Measurements from ENCODE around the gene BCL2L12. TPM values are rescaled to one million over a fixed set of nuclear protein-coding genes. Genes with fewer than 3 reads are reported as not detected.
A peak's percentile ranks its signal among the peaks of the same experiment; 100 is the strongest.

Gene BCL2L12
- total RNA-seq, 1 donor from 2014 or later = 17.0 TPM

DNA sequence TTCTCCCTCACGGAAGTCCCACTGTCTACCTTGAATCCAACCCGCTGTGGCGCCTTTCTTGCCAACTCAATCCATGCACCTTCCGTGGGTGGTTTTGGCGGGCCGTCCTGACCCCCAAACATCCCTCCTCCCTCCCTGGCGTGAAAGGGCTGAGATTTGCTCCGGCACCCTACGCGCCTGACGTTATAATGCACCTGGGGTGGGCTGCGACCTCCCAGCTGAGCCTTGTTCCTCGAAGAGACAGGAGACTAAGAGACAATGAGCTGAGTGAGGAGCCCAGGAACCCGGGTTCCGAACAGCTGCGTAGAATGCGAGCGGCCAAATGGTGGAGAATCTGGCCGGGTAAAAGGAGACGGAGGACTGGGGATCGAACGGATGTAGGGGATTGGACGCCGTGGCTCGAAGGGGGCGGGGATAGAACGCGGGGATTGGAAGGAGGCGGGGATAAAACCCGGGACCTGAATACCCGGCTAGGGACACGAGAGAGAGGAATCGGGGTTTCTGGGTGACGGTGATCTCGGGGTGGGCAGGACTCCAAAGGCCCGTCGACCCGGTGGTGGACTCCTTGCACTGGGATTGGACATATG lies 25.0 kb downstream of the BCL2L12 start, which contains the start of gene CPT1C:
Gene CPT1C, plus strand, starts transcription at position 461 of the 587 bp plus-strand sequence. CDS start 1,137 bp downstream, outside the sequence.
- H3K9me3 ChIP-seq = no peaks in the 10 kb centered on the region
- peak; percentile 73 for DNase-seq
- H3K27ac ChIP-seq = peak within 1 kb of the TSS; percentile 61
- intact Hi-C loops (cut with DNase I) = no loop called here
- TF ChIP-seq, protein P1, sequence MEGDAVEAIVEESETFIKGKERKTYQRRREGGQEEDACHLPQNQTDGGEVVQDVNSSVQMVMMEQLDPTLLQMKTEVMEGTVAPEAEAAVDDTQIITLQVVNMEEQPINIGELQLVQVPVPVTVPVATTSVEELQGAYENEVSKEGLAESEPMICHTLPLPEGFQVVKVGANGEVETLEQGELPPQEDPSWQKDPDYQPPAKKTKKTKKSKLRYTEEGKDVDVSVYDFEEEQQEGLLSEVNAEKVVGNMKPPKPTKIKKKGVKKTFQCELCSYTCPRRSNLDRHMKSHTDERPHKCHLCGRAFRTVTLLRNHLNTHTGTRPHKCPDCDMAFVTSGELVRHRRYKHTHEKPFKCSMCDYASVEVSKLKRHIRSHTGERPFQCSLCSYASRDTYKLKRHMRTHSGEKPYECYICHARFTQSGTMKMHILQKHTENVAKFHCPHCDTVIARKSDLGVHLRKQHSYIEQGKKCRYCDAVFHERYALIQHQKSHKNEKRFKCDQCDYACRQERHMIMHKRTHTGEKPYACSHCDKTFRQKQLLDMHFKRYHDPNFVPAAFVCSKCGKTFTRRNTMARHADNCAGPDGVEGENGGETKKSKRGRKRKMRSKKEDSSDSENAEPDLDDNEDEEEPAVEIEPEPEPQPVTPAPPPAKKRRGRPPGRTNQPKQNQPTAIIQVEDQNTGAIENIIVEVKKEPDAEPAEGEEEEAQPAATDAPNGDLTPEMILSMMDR (IDR thresholded peaks at IDR 0.05) = no peak
- peak; percentile 75 to 76 for ATAC-seq
- H3K36me3 ChIP-seq = peaks cover 24% of the 10 kb centered on the region
- H3K27me3 ChIP-seq (ENCODE audit: low read depth) = peaks cover 26% of the 10 kb centered on the region
- peak within 1 kb of the TSS; percentile 63 for H3K4me3 ChIP-seq
- peaks cover 28% of the 10 kb centered on the region for H3K4me1 ChIP-seq

GRCh38 chr19:49691243-49692146 lies 25.8 kb downstream of the BCL2L12 start:
- ATAC-seq = peak; percentile 36 to 39
- intact Hi-C loops (cut with DNase I) = no loop called here
- peak; percentile 58 for DNase-seq

GRCh38 chr19:49692147-49692506 lies 26.4 kb downstream of the BCL2L12 start:
- no peaks in the 10 kb centered on the region for H3K9me3 ChIP-seq
- H3K4me1 ChIP-seq = peaks cover 28% of the 10 kb centered on the region
- no peak overlapping the region for H3K27ac ChIP-seq
- peaks cover 26% of the 10 kb centered on the region for H3K27me3 ChIP-seq (ENCODE audit: low read depth)
- ATAC-seq = no peak
- TF ChIP-seq, protein P1 (IDR thresholded peaks at IDR 0.05) = no peak
- peaks cover 12% of the 10 kb centered on the region for H3K36me3 ChIP-seq
- no peak overlapping the region for H3K4me3 ChIP-seq
- intact Hi-C loops (cut with DNase I) = no loop called here
- no peak for DNase-seq

More at GRCh38 chr19:49691243-49692146, 25.8 kb downstream of the BCL2L12 start:
- peaks cover 28% of the 10 kb centered on the region for H3K4me1 ChIP-seq
- TF ChIP-seq, protein P1 (IDR thresholded peaks at IDR 0.05) = no peak
- H3K36me3 ChIP-seq = peaks cover 18% of the 10 kb centered on the region
- peak overlapping the region; percentile 63 for H3K4me3 ChIP-seq
- H3K27me3 ChIP-seq (ENCODE audit: low read depth) = peaks cover 26% of the 10 kb centered on the region
- H3K9me3 ChIP-seq = no peaks in the 10 kb centered on the region
- H3K27ac ChIP-seq = no peak overlapping the region

- intact Hi-C loops (cut with DNase I) = no loop called here
- no peak overlapping the region for H3K4me3 ChIP-seq
- no peak overlapping the region for H3K27ac ChIP-seq
- DNase-seq (no peak), ATAC-seq (no peak)
- no peaks in the 10 kb centered on the region for H3K36me3 ChIP-seq
- TF ChIP-seq, protein P1 (IDR thresholded peaks at IDR 0.05) = no peak
- peaks cover 5% of the 10 kb centered on the region for H3K4me1 ChIP-seq
- peaks cover 12% of the 10 kb centered on the region for H3K27me3 ChIP-seq (ENCODE audit: low read depth)
- H3K9me3 ChIP-seq = no peaks in the 10 kb centered on the region
Observed at GRCh38 chr19:49696115-49696514, 30.4 kb downstream of the BCL2L12 start.

- Histone ChIP-seq H3K27me3 (ENCODE audit: low read depth) (peaks cover 9% of the 10 kb centered on the region), H3K36me3 (no peaks in the 10 kb centered on the region), H3K27ac (no peak overlapping the region), H3K4me1 (no peaks in the 10 kb centered on the region), H3K9me3 (no peaks in the 10 kb centered on the region), H3K4me3 (no peak overlapping the region)
- TF ChIP-seq, protein P1 (IDR thresholded peaks at IDR 0.05) = no peak
- ATAC-seq (no peak), DNase-seq (no peak)
- intact Hi-C loops (cut with DNase I) = no loop called here
Observed at GRCh38 chr19:49696865-49697264, 31.1 kb downstream of the BCL2L12 start.

All from lower lobe of right lung (tissue), 2 donors.